Suppressor macrophage treated with lipopolysaccharide for 1 hour (primary cell): ENCODE results near the gene SDK1.
"Not testable (repeated sequence)": the region's sequence is repeated elsewhere in the genome, so short reads cannot be mapped to it uniquely, and the experiment has no call there.

Experiments
- DNase-seq, 3 donors: peaks; one replicate each; pipeline ENCODE4 v3.0.0-alpha.2; 2020 to 2022

SDK1 gene

DNA sequence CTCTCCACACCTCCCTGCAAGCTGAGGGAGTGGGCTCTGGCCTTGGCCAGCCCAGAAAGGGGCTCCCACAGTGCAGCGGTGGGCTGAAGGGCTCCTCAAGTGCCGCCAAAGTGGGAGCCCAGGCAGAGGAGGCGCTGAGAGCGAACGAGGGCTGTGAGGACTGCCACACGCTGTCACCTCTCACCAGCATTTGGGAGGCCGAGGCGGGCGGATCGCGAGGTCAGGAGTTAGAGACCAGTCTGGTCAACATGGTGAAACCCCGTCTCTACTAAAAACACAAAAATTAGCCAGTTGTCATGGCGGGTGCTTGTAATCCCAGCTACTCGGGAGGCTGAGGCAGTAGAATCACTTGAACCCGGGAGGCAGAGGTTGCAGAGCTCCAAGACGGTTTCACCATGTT is 1013.3 kb downstream of the SDK1 start:
- not testable (repeated sequence) for DNase-seq
